ENCODE measurements around the gene OLFML2A.
A peak's percentile ranks its signal among the peaks of the same experiment; 100 is the strongest.
"Not testable (repeated sequence)": the region's sequence is repeated elsewhere in the genome, so short reads cannot be mapped to it uniquely, and the experiment has no call there.

OLFML2A gene

DNA sequence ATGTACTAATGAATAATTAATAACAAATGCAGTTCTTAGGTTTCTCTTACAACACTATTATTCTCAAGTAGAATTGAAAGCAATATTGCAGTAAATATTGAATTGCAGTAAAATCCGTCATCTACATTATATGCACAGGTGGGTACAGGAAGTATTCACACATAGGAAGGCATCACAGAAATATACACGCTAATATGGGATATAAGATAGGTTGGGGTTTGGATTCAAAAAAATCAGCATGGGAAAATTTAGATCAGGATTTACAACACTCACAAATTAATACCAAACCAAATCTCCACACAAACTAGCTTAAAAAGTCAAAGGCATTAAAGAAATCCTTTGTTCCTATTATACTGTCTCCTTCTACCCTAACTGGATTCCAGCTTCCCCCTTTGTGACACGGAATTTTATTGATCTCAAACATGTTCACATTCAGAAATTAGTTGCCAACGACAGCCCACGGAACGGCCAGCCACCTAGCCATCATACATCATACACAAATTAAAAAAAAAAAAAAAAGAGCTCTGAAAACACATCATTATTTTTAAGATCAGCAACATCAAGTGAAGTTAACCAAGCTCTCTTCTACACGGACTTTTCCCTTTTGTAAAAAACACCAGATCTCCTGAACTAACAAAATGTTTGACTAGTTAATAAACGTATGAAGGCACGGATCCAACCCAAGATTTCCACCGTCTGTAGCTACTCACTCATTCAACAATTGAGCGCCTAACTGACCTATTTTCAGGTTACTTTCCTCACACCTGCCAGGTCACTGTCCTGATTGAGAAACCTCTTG lies 8.0 kb upstream of the OLFML2A start:
- in situ Hi-C loops (cut with HindIII; ENCODE audit: low sequenced_read_pairs): no loop called here
- TF ChIP-seq, protein P1, sequence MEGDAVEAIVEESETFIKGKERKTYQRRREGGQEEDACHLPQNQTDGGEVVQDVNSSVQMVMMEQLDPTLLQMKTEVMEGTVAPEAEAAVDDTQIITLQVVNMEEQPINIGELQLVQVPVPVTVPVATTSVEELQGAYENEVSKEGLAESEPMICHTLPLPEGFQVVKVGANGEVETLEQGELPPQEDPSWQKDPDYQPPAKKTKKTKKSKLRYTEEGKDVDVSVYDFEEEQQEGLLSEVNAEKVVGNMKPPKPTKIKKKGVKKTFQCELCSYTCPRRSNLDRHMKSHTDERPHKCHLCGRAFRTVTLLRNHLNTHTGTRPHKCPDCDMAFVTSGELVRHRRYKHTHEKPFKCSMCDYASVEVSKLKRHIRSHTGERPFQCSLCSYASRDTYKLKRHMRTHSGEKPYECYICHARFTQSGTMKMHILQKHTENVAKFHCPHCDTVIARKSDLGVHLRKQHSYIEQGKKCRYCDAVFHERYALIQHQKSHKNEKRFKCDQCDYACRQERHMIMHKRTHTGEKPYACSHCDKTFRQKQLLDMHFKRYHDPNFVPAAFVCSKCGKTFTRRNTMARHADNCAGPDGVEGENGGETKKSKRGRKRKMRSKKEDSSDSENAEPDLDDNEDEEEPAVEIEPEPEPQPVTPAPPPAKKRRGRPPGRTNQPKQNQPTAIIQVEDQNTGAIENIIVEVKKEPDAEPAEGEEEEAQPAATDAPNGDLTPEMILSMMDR (IDR thresholded peaks at IDR 0.05; ENCODE audit: low read depth, low read length): no peak
- no peak for DNase-seq (ENCODE audit: low read depth, low spot score)
- H3K4me3 ChIP-seq (ENCODE audit: low read depth, low read length): no peak overlapping the region

DNA sequence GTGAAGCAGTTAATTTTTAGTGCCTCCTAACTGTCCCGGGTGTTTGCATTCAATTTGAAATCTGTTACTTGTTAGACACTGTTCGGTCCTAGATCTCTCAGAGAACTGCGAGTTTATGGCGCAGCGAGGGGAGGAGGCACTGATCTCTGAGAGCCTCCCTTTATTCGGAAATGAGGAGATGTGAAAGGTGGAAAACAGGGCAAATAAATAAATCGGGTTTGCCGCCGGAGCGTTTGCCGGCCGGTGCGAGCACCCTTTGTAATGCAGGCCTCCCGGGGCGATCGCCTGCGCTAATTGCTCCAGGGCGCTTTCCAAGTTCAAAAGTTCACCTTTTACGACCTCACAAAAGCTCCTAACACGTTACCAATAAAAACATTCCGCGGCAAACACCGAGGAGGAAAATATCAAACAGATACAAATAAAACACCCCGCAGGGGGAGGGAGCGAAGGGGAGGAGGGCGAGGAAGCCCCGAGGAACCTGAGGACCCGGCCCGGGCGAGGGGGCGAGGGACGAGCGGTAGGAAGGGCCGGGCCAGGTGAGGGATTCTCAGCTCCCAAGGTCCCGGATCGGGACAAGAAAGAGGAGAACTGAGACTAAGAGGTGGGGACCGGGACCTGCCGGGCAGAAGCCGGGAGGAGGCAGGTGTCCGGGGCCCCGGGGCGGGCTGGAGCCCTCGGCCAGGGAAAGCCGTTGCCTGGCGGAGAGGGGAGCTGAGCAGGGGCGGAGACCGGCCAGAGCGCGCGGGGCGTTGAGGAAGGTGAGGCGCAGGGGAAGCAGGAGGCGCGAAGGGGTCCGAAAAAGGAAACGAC lies 7.2 kb upstream of the OLFML2A start:
- in situ Hi-C loops (cut with HindIII; ENCODE audit: low sequenced_read_pairs): no loop called here
- no peak for DNase-seq (ENCODE audit: low read depth, low spot score)
- TF ChIP-seq, protein P1 (IDR thresholded peaks at IDR 0.05; ENCODE audit: low read depth, low read length): no peak
- peak overlapping the region; percentile 66 for H3K4me3 ChIP-seq (ENCODE audit: low read depth, low read length)

DNA sequence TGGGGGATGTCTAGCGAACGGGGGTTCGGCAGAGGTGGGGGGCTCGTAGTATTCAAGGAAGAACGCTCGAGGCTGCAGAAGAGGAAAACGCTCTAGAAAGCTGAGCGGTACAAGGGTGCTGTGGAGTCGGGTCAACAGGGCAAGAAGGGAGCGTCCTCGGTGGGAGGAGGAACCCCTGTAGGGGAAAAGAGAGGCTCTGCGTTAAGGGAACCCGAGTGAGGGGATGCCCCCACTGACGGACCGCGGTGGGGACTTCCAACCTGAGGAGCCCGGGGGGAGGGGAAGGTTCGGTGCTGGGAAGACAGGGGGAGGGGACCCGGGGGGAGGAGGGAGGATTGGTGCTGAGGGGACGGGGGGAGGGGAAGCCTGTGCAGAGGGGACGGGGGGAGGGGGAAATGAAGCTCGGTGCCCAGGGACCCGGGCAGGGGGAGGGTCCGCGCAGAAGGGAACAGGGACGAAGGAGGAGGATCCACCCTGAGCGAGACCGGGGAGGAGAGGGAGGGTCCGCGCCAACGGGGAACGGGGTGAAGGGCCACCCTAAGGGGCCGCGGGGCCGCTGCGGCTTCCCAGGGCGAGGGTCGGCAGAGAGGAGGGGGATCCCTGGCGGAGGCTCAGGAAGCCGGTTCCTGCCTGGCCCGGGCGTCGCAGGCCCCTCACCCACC lies 6.4 kb upstream of the OLFML2A start:
- peak overlapping the region; percentile 66 for H3K4me3 ChIP-seq (ENCODE audit: low read depth, low read length)
- TF ChIP-seq, protein P1 (IDR thresholded peaks at IDR 0.05; ENCODE audit: low read depth, low read length): no peak
- in situ Hi-C loops (cut with HindIII; ENCODE audit: low sequenced_read_pairs): no loop called here
- no peak for DNase-seq (ENCODE audit: low read depth, low spot score)

DNA sequence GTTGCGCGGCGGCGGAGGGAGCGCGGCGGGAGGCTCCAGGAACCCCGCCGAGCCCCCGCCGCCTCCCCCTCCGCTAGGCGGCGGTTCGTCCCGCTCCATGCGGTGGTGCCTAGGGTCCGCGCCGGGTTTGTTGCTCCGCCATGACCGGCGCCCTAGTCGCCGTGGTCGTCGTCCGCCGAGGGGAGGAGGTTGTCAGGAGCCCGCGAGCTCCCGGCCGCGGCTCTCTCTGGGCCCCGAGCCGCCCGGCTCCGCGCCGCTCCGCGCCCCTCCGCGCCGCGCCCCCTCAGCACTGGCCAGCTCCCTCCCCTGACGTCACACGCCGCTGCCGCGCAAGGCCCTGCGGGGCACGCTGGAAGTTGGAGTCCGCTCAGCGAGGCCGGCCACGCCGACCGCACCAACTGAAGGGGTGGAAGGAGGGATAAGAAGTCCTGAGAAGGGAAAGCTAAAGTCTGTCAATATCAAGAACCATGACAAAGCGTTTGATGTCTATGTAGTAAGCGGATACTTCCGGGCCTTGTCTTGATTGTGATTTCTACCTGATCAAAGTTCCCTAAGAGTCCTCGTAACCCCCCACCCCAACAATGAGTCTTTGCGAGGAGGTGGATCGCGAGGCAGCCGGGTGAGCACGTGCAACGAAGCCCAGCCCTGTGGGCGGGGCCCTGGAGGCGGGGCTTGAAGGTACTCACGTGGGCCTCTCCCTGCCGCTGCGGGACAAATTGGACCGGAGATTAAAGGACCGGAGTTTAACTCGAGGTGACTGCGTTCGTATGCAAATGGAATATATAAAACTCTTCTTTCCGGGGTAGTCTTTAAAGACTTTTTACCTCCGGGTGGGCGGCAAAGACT lies 5.7 kb upstream of the OLFML2A start, which contains the start of gene NR6A1:
TSS of gene NR6A1 (minus strand) at position 291 of the 846 bp plus-strand sequence.
- TF ChIP-seq, protein P1 (IDR thresholded peaks at IDR 0.05; ENCODE audit: low read depth, low read length): peak; percentile 16
- peak; percentile 97 for DNase-seq (ENCODE audit: low read depth, low spot score)
- in situ Hi-C loops (cut with HindIII; ENCODE audit: low sequenced_read_pairs): no loop called here
- peak within 1 kb of the TSS; percentile 66 for H3K4me3 ChIP-seq (ENCODE audit: low read depth, low read length)

DNA sequence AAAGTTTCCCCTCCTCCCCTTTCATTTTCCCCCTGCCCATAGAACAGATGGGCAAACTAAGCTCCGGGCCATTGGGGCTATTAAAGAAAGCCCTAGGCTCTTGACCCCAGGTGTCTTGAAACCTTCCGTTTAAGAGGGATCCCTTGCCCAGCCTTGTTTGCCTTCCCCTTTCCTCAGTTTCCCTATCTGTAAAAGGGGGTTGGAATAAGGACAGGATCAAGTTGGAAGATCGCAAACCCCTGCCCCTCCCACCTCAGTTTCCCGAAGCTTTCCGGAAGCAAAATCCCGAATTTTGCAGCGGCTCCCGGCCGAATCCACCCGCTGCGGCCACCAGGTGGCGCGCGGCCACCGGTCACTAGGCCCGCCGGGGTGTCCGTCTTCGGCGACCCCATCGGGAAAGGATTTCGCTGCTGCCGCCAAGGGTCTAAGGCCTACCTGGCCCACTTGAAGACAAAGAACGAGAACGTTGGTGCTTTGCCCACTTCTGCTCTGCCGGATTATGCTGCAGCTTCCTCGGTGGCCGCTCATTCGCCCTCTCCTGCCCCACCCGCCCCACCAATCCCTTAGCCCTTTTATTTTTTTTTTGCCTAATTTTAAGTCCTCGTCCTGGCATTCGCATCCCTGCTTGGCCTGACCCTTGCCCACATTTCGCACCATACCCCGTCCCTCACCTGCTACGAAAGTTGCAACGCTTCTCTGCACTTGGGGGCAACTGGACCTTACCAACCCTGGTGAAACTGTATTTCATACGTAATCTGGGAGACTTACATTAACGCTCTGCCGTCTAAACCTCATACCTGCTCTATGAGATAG lies 4.9 kb upstream of the OLFML2A start:
- in situ Hi-C loops (cut with HindIII; ENCODE audit: low sequenced_read_pairs): no loop called here
- TF ChIP-seq, protein P1 (IDR thresholded peaks at IDR 0.05; ENCODE audit: low read depth, low read length): peak; percentile 87
- H3K4me3 ChIP-seq (ENCODE audit: low read depth, low read length): peak overlapping the region; percentile 66
- DNase-seq (ENCODE audit: low read depth, low spot score): peak; percentile 83

DNA sequence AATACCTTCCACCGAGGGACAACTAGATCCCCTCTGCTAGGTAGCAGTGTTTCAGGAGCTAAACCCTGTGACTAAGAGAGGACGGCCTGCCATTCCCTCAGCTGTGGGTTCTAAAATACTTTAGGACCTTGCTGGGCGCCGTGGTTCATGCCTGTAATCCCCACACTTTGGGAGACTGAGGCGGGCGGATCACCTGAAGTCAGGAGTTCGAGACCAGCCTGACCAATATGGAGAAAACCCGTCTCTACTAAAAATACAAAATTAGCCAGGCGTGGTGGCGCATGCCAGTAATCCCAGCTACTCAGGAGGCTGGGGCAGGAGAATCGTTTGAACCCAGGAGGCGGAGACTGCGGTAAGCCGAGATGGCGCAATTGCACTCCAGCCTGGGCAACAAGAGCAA lies 4.1 kb upstream of the OLFML2A start:
- in situ Hi-C loops (cut with HindIII; ENCODE audit: low sequenced_read_pairs); H3K4me3 ChIP-seq (ENCODE audit: low read depth, low read length); DNase-seq (ENCODE audit: low read depth, low spot score): not testable (repeated sequence)

Data from astrocyte of the spinal cord (primary cell).